SH-SY5Y (cell line): ENCODE data around the gene CHTF18.

ENCODE experiments used
- GATA2 ChIP-seq: IDR thresholded peaks from 2 replicates; pipeline ENCODE4 v1.6.1; 2011; ENCODE audit warnings: mild to moderate bottlenecking, low read depth, low read length
- GATA3 ChIP-seq: IDR thresholded peaks from 2 replicates; pipeline ENCODE4 v1.6.1; 2011; ENCODE audit warnings: low read depth, mild to moderate bottlenecking, low read length, moderate library complexity

DNA sequence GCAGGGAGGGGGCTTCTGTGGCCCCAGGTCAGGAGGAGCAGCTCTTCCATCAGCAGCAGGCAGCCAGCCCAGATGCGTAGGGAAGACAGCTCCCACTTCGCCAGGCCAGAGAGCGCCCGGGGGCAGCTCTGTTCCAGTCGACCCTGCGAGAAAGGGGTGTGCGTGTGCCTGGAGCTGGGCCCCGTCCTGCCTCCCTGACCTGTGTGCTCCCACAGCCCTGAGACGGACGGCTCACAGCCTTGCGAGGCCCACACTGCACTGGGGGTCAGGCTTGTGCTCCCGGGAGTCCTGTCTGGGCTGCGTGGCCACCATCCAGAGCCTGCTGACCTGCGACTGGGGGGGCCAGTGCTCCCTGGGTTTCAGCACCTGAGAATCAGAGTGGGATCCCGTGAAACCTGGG, 28.4 kb upstream of the CHTF18 start:
- no peak for TF ChIP-seq GATA3
- TF ChIP-seq GATA2 = no peak
